ENCODE results near the gene ARHGEF33. TPM values are rescaled to one million over a fixed set of nuclear protein-coding genes. Genes with fewer than 3 reads are reported as not detected.
A peak's percentile ranks its signal among the peaks of the same experiment; 100 is the strongest.

ARHGEF33 gene
- total and polyA plus RNA-seq, 2 of the 13 experiments (the other 11 are each of a cell fraction or from before 2014, with no cell fraction given), result 0.04 TPM; not detected in 1

- TF ChIP-seq HNF1A (IDR thresholded peaks at IDR 0.05; ENCODE audit: low read depth) (no peak), HNF1A (CRISPR knock-in tag; IDR thresholded peaks at IDR 0.05; ENCODE audit: borderline replicate concordance) (no peak), PPARG (CRISPR knock-in tag; conservative IDR thresholded peaks at IDR 0.05) (0 out of 2 replicates have a peak, but pooled peaks have one; percentile 1), GFI1 (CRISPR knock-in tag; IDR thresholded peaks at IDR 0.05; ENCODE audit: borderline replicate concordance) (0 out of 2 replicates have a peak, but pooled peaks have one; percentile 4), TBP (CRISPR knock-in tag; IDR thresholded peaks at IDR 0.05) (no peak), NONO (IDR thresholded peaks at IDR 0.05) (no peak), NONO (CRISPR knock-in tag; conservative IDR thresholded peaks at IDR 0.05) (no peak), ZNF800 (CRISPR knock-in tag; IDR thresholded peaks at IDR 0.05) (0 out of 2 replicates have a peak, but pooled peaks have one; percentile 15), HNRNPL (IDR thresholded peaks at IDR 0.05; ENCODE audit: low read depth, low read length) (no peak), ZSCAN29 (CRISPR knock-in tag; conservative IDR thresholded peaks at IDR 0.05) (0 out of 2 replicates have a peak, but pooled peaks have one; percentile 37), CREBL2 (CRISPR knock-in tag; IDR thresholded peaks at IDR 0.05; ENCODE audit: borderline replicate concordance) (no peak), TMF1 (CRISPR knock-in tag; IDR thresholded peaks at IDR 0.05; ENCODE audit: low read depth) (no peak), GPN1 (CRISPR knock-in tag; IDR thresholded peaks at IDR 0.05; ENCODE audit: borderline replicate concordance) (no peak), ZSCAN31 (CRISPR knock-in tag; IDR thresholded peaks at IDR 0.05; ENCODE audit: low read depth) (no peak), FOXJ3 (CRISPR knock-in tag; IDR thresholded peaks at IDR 0.05; ENCODE audit: borderline replicate concordance) (0 out of 2 replicates have a peak, but pooled peaks have one; percentile 3), GATAD1 (CRISPR knock-in tag; IDR thresholded peaks at IDR 0.05) (no peak), HOXD1 (CRISPR knock-in tag; IDR thresholded peaks at IDR 0.05) (no peak), NFYB (CRISPR knock-in tag; IDR thresholded peaks at IDR 0.05) (no peak), HOXA9 (CRISPR knock-in tag; IDR thresholded peaks at IDR 0.05; ENCODE audit: borderline replicate concordance) (no peak), MIXL1 (CRISPR knock-in tag; IDR thresholded peaks at IDR 0.05) (no peak), KAT2B (IDR thresholded peaks at IDR 0.05; ENCODE audit: borderline replicate concordance, low read depth, low read length) (no peak), SUZ12 (IDR thresholded peaks at IDR 0.05; ENCODE audit: low read depth, low read length) (no peak), PAX8 (CRISPR knock-in tag; IDR thresholded peaks at IDR 0.05; ENCODE audit: borderline replicate concordance) (no peak), ZBTB46 (CRISPR knock-in tag; IDR thresholded peaks at IDR 0.05; ENCODE audit: borderline replicate concordance) (no peak), ZNF24 (IDR thresholded peaks at IDR 0.05) (no peak)
These were observed 17.6 kb downstream of the ARHGEF33 start (continued) for GRCh38 chr2:38907242-38907641.
